Spleen (tissue), 11 donors: ENCODE measurements around the gene SNX19. TPM values are rescaled to one million over a fixed set of nuclear protein-coding genes. Genes with fewer than 3 reads are reported as not detected.
"Not testable (repeated sequence)": the region's sequence is repeated elsewhere in the genome, so short reads cannot be mapped to it uniquely, and the experiment has no call there.

Experiments used
- DNase-seq: peaks from one replicate; pipeline ENCODE4 v3.0.0-alpha.2; 2020
- H3K27ac ChIP-seq, 8 donors: fragments of 200-600 bp; sonication (generic) in 7 of 8; 1 replicate in 4 of 8; 2 replicates in 4 of 8; pipeline versions ENCODE4 v1.5.0 to v1.8.0; 2016 to 2021; ENCODE audit warnings: inconsistent platforms in 4 of 8, mild to moderate bottlenecking in 4 of 8, moderate library complexity in 1 of 8
- H3K27me3 ChIP-seq, 7 donors: fragments of 200-600 bp; sonication (generic) in 6 of 7; replicated peaks in 1 of 7; 1 replicate in 4 of 7; 2 replicates in 3 of 7; pipeline versions ENCODE4 v1.5.0 to v1.8.0; 2016 to 2021; ENCODE audit warnings: inconsistent platforms in 3 of 7, mild to moderate bottlenecking in 1 of 7
- H3K36me3 ChIP-seq, 6 donors: fragments of 200-600 bp; sonication (generic) in 5 of 6; 1 replicate in 4 of 6; 2 replicates in 2 of 6; pipeline versions ENCODE4 v1.5.0 to v1.8.0; 2016 to 2021; ENCODE audit warnings: inconsistent platforms in 2 of 6
- H3K4me1 ChIP-seq, 6 donors: fragments of 200-600 bp; sonication (generic) in 5 of 6; 1 replicate in 3 of 6; 2 replicates in 3 of 6; pipeline versions ENCODE4 v1.5.0 to v1.8.0; 2016 to 2021; ENCODE audit warnings: inconsistent platforms in 3 of 6
- H3K4me3 ChIP-seq, 8 donors: fragments of 200-600 bp; sonication (generic) in 7 of 8; 1 replicate in 4 of 8; 2 replicates in 4 of 8; pipeline versions ENCODE4 v1.5.0 to v1.8.0; 2016 to 2021; ENCODE audit warnings: inconsistent platforms in 4 of 8, mild to moderate bottlenecking in 4 of 8, moderate library complexity in 2 of 8
- H3K9me3 ChIP-seq, 8 donors: fragments of 200-600 bp; sonication (generic) in 7 of 8; 1 replicate in 4 of 8; 2 replicates in 4 of 8; pipeline versions ENCODE4 v1.5.0 to v1.8.0; 2016 to 2021; ENCODE audit warnings: inconsistent platforms in 4 of 8
- POLR2A ChIP-seq, 3 donors: fragments of 450-650 bp; IDR thresholded peaks; one replicate each; pipeline ENCODE4 v1.5.1; 2017; ENCODE audit warnings: antibody characterized with exemption in 3 of 3, mild to moderate bottlenecking in 1 of 3
- POLR2AphosphoS5 ChIP-seq, 3 donors: sonication (generic); formaldehyde crosslinking; IDR thresholded peaks; one replicate each; pipeline ENCODE4 v1.5.1; 2017; ENCODE audit warnings: antibody characterized with exemption in 3 of 3
- WGBS, 5 donors: extraction: QIAGEN DNeasy Blood & Tissue Kit in 3 of 5; methylation state at CpG; one replicate each; pipeline versions ENCODE4 v1.1.5 to v1.1.7; 2013 to 2018; 5-methylcytosine and 5-hydroxymethylcytosine counted together
- intact Hi-C: fragments of 100-400 bp; cut with DNase I; formaldehyde crosslinking; loops from one replicate; pipeline ENCODE4 v1.15.0; 2023; ENCODE audit warnings: low total_unique reads
- polyA plus RNA-seq, 3 donors: library from polyadenylated mRNA; stranded (reverse); fragments of 200-250 nt; gene quantifications; one replicate each; pipeline ENCODE4 v1.2.1, GENCODE V29; 2013
- total RNA-seq, 7 donors: library from RNA; depleted of rRNA in 3 of 7; stranded (reverse); fragments of >200 nt in 3 of 7; fragmentation: NEBNext Ultra II Directional in 4 of 7; extraction: Animal tissue kit (Norgen Biotek cat#: 25700) in 4 of 7; gene quantifications; one replicate each; pipeline versions ENCODE4 v1.1.0 to v1.2.1, GENCODE V29; 2016 to 2021
- TF ChIP-seq, protein P1 (sequence below), 11 experiments: fragments of 200-600 bp in 7 of 11; fragments of 450-650 bp in 4 of 11; sonication (generic) in 4 of 11; IDR thresholded peaks in 8 of 11; conservative IDR thresholded peaks in 3 of 11; 1 replicate in 7 of 11; 2 replicates in 4 of 11; pipeline versions ENCODE4 v1.4.0 to v1.8.0; 2016 to 2021; ENCODE audit warnings: antibody characterized with exemption in 11 of 11, inconsistent platforms in 4 of 11, mild to moderate bottlenecking in 1 of 11
- donor health status: healthy with polysubstance abuse.
- donor health status: DM: no; HTN: no; CAD: no; lungs with moderate emphysema.
- donor health status: DM: no; HTN: no; CAD: no.
- donor health status: Bipolar disorder and iron deficiency.
- donor health status: healthy.
- donor health status: DM: no; HTN: no; CAD: no.
- donor health status: DM: yes; HTN: yes; CAD: no.

The SNX19 gene
- total and polyA plus RNA-seq, 10 donors: 6.0 to 121 (median 64.8) TPM

- no peaks in the 10 kb centered on the region for H3K36me3 ChIP-seq
- no peak for TF ChIP-seq POLR2A (IDR thresholded peaks at IDR 0.05)
- no peak for TF ChIP-seq POLR2AphosphoS5 (IDR thresholded peaks at IDR 0.05)
- TF ChIP-seq, protein P1, sequence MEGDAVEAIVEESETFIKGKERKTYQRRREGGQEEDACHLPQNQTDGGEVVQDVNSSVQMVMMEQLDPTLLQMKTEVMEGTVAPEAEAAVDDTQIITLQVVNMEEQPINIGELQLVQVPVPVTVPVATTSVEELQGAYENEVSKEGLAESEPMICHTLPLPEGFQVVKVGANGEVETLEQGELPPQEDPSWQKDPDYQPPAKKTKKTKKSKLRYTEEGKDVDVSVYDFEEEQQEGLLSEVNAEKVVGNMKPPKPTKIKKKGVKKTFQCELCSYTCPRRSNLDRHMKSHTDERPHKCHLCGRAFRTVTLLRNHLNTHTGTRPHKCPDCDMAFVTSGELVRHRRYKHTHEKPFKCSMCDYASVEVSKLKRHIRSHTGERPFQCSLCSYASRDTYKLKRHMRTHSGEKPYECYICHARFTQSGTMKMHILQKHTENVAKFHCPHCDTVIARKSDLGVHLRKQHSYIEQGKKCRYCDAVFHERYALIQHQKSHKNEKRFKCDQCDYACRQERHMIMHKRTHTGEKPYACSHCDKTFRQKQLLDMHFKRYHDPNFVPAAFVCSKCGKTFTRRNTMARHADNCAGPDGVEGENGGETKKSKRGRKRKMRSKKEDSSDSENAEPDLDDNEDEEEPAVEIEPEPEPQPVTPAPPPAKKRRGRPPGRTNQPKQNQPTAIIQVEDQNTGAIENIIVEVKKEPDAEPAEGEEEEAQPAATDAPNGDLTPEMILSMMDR (IDR thresholded peaks at IDR 0.05 in 8 of 11, conservative IDR thresholded peaks at IDR 0.05 in 3 of 11): no peak
- 81 to 88% (median 85%) methylated on average over 2 of the region's 2 CpGs for WGBS, 5 donors
- H3K9me3 ChIP-seq: peaks cover 0 to 6% (median 0%) of the 10 kb centered on the region in 8 donors
- intact Hi-C loops: no loop called here
- peaks cover 0 to 12% (median 8%) of the 10 kb centered on the region in 6 donors for H3K4me1 ChIP-seq
- no peaks in the 10 kb centered on the region for H3K27me3 ChIP-seq
- DNase-seq: no peak
- H3K4me3 ChIP-seq: no peak overlapping the region
- H3K27ac ChIP-seq: no peak overlapping the region
These were observed 58.1 kb downstream of the SNX19 start for GRCh38 chr11:130858215-130858614.

- DNase-seq, intact Hi-C loops, H3K27ac ChIP-seq, H3K36me3 ChIP-seq, H3K4me3 ChIP-seq, H3K9me3 ChIP-seq, H3K4me1 ChIP-seq, H3K27me3 ChIP-seq: not testable (repeated sequence)
- 62 to 91% (median 88%) methylated on average over 2 of the region's 2 CpGs for WGBS, 5 donors
These were observed 60.6 kb downstream of the SNX19 start for GRCh38 chr11:130855707-130856106.

DNA sequence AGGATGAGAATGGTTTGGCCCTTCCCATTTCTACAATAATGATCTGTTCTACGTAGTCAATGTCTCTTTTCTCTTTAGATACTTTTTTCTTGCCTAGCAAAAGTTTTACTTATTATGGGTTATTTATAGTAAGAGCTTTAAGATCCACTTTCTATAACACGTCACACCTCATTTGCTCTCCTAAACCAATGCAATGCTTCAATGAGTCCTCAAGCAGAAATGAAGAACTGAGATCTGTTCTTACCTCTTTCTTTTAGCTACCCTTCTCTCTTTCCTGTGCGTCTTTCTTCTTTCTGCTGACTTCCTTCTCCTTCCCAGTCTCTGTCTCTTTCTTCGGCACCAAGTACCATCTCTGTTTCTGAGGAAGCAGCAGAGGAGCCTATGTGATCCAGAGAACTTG lies 61.8 kb downstream of the SNX19 start:
- TF ChIP-seq POLR2AphosphoS5 (IDR thresholded peaks at IDR 0.05) (no peak), POLR2A (IDR thresholded peaks at IDR 0.05) (no peak)
- TF ChIP-seq, protein P1 (IDR thresholded peaks at IDR 0.05 in 8 of 11, conservative IDR thresholded peaks at IDR 0.05 in 3 of 11): no peak
- peaks cover 0 to 3% (median 0%) of the 10 kb centered on the region in 6 donors for H3K4me1 ChIP-seq
- H3K27ac ChIP-seq: no peak overlapping the region
- no peak for DNase-seq
- H3K9me3 ChIP-seq: peaks cover 0 to 6% (median 0%) of the 10 kb centered on the region in 8 donors
- 63 to 75% (median 68%) methylated on average over 4 of the region's 4 CpGs for WGBS, 5 donors
- H3K4me3 ChIP-seq: no peak overlapping the region
- no peaks in the 10 kb centered on the region for H3K27me3 ChIP-seq
- intact Hi-C loops: no loop called here
- no peaks in the 10 kb centered on the region for H3K36me3 ChIP-seq

GRCh38 chr11:130852589-130852988 lies 63.7 kb downstream of the SNX19 start:
- H3K36me3 ChIP-seq: no peaks in the 10 kb centered on the region
- WGBS, 5 donors: 70 to 86% (median 77%) methylated on average over 8 of the region's 8 CpGs
- intact Hi-C loops: no loop called here
- H3K4me1 ChIP-seq: peaks cover 0 to 3% (median 0%) of the 10 kb centered on the region in 6 donors
- no peak overlapping the region for H3K27ac ChIP-seq
- no peak overlapping the region for H3K4me3 ChIP-seq
- H3K27me3 ChIP-seq: no peaks in the 10 kb centered on the region
- DNase-seq: no peak
- peaks cover 0 to 6% (median 0%) of the 10 kb centered on the region in 8 donors for H3K9me3 ChIP-seq
- TF ChIP-seq, protein P1 (IDR thresholded peaks at IDR 0.05 in 8 of 11, conservative IDR thresholded peaks at IDR 0.05 in 3 of 11): no peak
- no peak for TF ChIP-seq POLR2AphosphoS5 (IDR thresholded peaks at IDR 0.05)
- no peak for TF ChIP-seq POLR2A (IDR thresholded peaks at IDR 0.05)
